ENCODE measurements around the gene HLA-DMA. TPM values are rescaled to one million over a fixed set of nuclear protein-coding genes. Genes with fewer than 3 reads are reported as not detected.

The HLA-DMA gene
- total and polyA plus RNA-seq, 9 of the 15 experiments (the other 6 are each of a cell fraction or from before 2014, with no cell fraction given) = 0.13 to 0.83 (median 0.51) TPM

GRCh38 chr6:32971242-32971580, 18.3 kb upstream of the HLA-DMA start (continued):
- TF ChIP-seq ARID4B (CRISPR knock-in tag; IDR thresholded peaks at IDR 0.05) (no peak; the same call in 1 of the 2 replicates), NCOA4 (IDR thresholded peaks at IDR 0.05; ENCODE audit: partially characterized antibody) (no peak), PTBP1 (IDR thresholded peaks at IDR 0.05; ENCODE audit: low read depth, low read length) (no peak), SMAD4 (CRISPR knock-in tag; conservative IDR thresholded peaks at IDR 0.05) (no peak), TAF1 (IDR thresholded peaks at IDR 0.05; ENCODE audit: control insufficient read depth, extremely low read depth, insufficient read depth, low read length, severe bottlenecking) (no peak), JUN (IDR thresholded peaks at IDR 0.05; ENCODE audit: borderline replicate concordance, low read depth, low read length) (no peak), JUN (CRISPR knock-in tag; IDR thresholded peaks at IDR 0.05; ENCODE audit: borderline replicate concordance) (no peak), TEAD1 (CRISPR knock-in tag; IDR thresholded peaks at IDR 0.05) (no peak), MAX (CRISPR knock-in tag; IDR thresholded peaks at IDR 0.05) (no peak), ZNF41 (CRISPR knock-in tag; conservative IDR thresholded peaks at IDR 0.05) (no peak), RBM39 (optimal IDR thresholded peaks at IDR 0.05; ENCODE audit: low read depth, low read length) (no peak), NRF1 (conservative IDR thresholded peaks at IDR 0.05 in 1 of 2, IDR thresholded peaks at IDR 0.05 in 1 of 2) (no peak), LARP7 (IDR thresholded peaks at IDR 0.05) (0 out of 2 replicates have a peak, but pooled peaks have one; percentile 77), RFX5 (IDR thresholded peaks at IDR 0.05; ENCODE audit: low read depth, low read length) (no peak), ZC3H11A (IDR thresholded peaks at IDR 0.05; ENCODE audit: low read depth, low read length) (no peak), FOXA3 (CRISPR knock-in tag; conservative IDR thresholded peaks at IDR 0.05 in 1 of 2, IDR thresholded peaks at IDR 0.05 in 1 of 2) (no peak), MEIS2 (IDR thresholded peaks at IDR 0.05; ENCODE audit: partially characterized antibody) (no peak), SAP30 (IDR thresholded peaks at IDR 0.05; ENCODE audit: borderline replicate concordance, insufficient read depth, low read depth, low read length, poor library complexity, severe bottlenecking) (no peak), MAFG (tag; conservative IDR thresholded peaks at IDR 0.05) (no peak)
- TF ChIP-seq, protein P1, sequence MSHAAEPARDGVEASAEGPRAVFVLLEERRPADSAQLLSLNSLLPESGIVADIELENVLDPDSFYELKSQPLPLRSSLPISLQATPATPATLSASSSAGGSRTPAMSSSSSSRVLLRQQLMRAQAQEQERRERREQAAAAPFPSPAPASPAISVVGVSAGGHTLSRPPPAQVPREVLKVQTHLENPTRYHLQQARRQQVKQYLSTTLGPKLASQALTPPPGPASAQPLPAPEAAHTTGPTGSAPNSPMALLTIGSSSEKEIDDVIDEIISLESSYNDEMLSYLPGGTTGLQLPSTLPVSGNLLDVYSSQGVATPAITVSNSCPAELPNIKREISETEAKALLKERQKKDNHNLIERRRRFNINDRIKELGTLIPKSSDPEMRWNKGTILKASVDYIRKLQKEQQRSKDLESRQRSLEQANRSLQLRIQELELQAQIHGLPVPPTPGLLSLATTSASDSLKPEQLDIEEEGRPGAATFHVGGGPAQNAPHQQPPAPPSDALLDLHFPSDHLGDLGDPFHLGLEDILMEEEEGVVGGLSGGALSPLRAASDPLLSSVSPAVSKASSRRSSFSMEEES (CRISPR knock-in tag; IDR thresholded peaks at IDR 0.05) = no peak
- TF ChIP-seq, protein P2, sequence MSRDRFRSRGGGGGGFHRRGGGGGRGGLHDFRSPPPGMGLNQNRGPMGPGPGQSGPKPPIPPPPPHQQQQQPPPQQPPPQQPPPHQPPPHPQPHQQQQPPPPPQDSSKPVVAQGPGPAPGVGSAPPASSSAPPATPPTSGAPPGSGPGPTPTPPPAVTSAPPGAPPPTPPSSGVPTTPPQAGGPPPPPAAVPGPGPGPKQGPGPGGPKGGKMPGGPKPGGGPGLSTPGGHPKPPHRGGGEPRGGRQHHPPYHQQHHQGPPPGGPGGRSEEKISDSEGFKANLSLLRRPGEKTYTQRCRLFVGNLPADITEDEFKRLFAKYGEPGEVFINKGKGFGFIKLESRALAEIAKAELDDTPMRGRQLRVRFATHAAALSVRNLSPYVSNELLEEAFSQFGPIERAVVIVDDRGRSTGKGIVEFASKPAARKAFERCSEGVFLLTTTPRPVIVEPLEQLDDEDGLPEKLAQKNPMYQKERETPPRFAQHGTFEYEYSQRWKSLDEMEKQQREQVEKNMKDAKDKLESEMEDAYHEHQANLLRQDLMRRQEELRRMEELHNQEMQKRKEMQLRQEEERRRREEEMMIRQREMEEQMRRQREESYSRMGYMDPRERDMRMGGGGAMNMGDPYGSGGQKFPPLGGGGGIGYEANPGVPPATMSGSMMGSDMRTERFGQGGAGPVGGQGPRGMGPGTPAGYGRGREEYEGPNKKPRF (IDR thresholded peaks at IDR 0.05; ENCODE audit: low read depth, low read length) = no peak

Measured in K562 (cell line).